Stimulated activated CD4-positive, alpha-beta T cell treated with anti-CD3 and anti-CD28 coated beads, Interleukin-4, amount 100 ng/mL, for 1 hour (primary cell): ENCODE data around the gene LTB.
"Not testable (repeated sequence)": the region's sequence is repeated elsewhere in the genome, so short reads cannot be mapped to it uniquely, and the experiment has no call there.

Experiments used
- DNase-seq: peaks from one replicate; pipeline ENCODE4 v3.0.0-alpha.2; 2020

Gene LTB

DNA sequence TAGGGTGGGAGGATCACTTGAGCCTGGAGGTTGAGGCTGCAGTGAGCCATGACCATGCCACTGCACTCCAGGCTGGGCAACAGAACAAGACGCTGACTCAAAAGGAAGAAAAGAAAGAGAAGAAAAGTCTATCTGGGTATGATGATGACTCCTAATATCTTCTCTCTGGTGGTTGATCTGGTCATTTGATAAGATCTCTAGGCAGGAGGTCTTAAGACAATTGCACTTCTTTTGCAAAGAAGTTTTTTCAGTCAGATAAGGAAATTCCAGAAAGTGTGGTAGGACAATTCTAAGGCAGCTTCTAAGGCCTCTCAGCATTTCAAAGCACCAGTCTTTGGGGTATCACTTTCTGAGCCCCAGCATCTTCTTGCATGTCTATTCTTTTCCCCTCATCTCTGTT, 25.1 kb upstream of the LTB start:
- no peak for DNase-seq

GRCh38 chr6:31597006-31597405, 14.8 kb upstream of the LTB start:
- DNase-seq = no peak

DNA sequence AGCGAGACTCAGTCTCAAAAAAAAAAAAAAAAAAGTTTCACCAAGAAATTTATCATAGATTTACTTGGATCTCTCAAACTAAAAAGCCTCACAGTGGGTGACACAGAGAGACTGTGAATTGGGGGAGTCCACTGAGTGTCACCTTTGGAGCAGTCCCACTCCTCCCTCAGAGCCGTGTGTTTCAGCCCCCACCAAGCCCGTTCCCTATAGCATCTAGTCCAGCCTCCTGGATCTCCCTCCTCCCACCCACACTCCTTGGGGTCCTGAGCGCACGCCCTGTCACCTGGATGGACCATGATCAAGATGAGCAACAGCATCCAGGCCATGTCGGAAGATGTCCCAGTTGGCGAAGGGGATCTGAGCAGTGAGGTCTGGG, 10.2 kb upstream of the LTB start:
- DNase-seq = no peak

DNA sequence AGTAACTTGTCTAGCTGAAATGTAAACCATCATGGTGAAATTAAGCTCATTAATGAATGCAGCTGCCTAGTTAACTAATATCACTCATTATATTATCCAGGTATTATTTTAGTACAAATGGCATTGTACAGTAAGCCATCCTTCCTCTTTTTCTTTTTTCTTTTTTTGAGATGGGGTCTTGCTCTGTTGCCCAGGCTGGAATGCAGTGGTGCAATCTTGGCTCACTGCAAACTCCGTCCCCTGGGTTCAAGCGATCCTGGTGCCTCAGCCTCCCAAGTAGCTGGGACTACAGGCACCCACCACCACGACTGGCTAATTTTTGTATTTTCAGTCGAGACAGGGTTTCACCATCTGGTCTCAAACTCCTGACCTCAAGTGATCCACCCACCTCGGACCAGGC, 8.5 kb upstream of the LTB start:
- not testable (repeated sequence) for DNase-seq

DNA sequence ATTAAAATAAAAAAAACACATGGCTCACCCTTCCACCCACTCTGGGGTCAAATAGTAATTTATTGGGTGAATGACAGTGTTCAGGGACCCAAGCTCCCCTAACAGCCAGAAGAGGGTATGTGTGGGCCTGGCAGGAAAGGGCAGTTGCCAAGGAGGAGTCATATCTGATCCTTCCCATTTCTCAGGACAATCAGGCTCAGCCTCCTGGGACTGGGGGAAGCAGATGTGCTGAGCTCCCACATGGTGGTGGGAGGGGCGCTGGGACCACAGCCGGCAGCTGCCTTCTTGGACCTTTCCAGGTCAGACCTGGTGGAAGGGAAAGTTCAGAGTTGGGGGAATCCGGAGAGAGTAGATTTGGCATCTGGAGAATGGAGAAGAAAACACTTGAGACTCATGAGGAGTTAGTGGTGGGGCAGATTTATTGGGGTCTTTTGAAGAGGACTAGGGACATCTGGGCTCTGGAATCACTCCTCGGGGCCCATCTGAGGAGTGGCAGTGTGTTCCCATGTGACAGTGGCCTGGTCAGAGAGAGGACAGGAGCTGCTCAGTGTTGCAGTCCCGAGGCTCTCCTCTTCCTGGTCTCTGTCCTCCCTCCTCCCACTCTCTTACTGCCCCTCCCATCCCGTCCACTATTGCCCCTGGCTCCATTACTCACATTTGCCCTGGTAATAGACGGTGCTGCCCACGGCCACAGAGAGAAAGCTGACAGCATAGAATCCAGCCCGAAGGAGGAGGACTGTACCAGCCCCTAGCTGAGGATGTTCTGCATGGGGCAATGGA, 6.8 kb upstream of the LTB start:
- DNase-seq = no peak

DNA sequence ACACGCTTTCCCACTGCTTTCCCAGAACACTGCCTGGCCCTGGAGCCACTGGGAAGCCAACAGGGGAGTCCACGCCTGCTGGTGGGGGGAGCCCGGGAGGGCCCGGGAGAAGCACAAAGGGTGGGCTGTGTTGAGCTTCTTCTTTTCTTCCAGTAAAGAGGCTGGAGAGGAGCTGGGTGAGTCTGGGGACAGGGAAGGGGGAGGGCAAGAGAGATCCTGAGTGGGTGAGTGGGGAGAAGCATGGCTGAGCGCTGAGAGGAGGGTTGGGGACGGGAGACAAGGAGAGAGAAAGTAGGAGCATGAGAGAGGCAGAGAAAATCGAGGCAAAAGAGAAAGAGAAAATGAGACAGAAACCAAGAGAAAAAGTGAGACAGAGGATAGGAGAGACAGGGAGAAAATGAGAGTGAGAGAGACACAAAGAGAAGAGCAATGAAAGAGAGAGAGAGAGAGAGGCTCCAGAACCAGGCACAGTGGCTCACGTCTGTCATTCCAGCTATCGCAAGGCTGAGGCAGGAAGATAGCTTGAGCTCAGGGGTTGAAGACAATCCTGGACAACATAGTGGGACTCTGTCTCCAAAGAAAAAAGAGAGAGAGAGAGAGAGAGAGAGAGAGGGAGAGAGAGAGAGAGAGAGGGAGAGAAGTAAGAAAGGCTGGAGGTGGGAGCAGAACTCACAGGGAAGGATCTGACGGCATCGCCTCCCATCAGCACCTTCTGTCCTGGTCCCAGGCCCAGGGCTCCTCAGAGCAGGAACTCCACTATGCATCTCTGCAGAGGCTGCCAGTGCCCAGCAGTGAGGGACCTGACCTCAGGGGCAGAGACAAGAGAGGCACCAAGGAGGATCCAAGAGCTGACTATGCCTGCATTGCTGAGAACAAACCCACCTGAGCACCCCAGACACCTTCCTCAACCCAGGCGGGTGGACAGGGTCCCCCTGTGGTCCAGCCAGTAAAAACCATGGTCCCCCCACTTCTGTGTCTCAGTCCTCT, 5.9 kb upstream of the LTB start:
- DNase-seq = no peak

GRCh38 chr6:31586599-31587281, 4.5 kb upstream of the LTB start:
- DNase-seq = no peak

DNA sequence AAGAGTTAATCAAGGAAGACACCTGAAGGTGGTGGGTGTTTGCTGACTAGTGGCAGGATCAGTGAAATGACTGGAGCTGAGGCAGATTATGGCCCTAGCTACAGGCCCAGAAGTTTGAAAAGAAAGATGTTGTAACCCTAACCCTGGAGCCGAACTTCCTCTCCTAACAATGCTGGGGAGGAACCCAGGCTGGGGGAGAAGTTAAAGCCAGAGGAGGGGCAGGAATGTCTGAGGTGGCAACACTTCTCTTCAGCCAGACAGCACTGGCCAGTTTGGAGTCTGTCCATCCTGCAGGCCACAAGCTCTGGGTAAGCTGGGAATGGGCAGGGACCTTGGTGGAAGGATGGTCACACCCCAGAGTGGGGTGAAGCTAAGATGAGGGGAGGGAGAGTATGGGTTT, 3.8 kb upstream of the LTB start, which contains the start of gene LST1:
Gene LST1 (plus strand): TSS at position 270 of the 400 bp plus-strand sequence. CDS start 1,023 bp downstream, outside the sequence.
- no peak for DNase-seq

DNA sequence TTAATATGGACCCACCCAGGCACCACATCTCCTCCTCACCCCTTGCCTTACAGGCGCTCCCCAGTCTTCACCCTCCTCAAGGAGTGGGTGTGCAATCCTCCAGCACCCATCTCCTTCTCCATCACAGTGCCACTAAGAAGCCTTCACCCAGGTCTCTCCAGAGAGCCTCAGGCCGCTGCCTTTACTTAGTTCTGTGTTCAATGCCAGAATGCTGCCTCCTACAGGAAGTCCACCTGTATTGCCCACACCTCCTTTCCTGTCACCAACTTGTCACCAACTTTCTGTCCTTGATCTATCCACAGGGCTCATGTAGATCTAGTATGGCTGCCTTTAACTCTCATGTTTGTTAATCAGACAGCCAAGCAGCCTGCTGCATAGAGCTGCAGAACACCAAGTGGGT, 3.3 kb upstream of the LTB start:
- no peak for DNase-seq

GRCh38 chr6:31581434-31582229, 592 bp downstream of the LTB start:
- no peak for DNase-seq

DNA sequence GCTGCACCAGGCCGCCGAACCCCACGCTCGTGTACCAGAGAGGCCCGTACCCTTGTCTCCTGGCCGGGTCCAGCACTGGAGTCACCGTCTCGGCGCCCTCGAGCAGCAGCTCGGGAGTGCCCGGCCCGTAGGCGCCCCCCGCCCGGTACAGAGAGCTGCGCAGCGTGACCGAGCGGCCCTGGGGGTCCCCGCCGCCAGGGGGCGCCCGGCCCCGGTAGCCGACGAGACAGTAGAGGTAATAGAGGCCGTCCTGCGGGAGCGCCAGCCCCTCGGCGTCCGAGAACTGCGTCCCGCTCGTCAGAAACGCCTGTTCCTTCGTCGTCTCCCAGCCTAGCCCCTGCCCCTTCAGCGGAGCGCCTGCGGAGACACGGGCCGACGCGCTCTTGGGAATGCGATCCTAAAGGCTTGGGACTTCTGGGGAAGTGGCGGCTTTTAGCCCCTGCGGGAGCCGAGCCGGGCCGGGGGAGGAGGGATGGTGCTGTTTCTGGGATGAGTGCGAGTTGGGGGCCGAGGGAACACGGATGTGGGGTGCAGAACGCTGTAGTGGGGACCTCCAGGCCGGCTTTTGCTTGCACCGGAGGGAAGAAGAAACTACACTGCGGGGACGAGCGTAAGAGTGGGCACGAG, 1.3 kb downstream of the LTB start:
- DNase-seq = peak; percentile 92

DNA sequence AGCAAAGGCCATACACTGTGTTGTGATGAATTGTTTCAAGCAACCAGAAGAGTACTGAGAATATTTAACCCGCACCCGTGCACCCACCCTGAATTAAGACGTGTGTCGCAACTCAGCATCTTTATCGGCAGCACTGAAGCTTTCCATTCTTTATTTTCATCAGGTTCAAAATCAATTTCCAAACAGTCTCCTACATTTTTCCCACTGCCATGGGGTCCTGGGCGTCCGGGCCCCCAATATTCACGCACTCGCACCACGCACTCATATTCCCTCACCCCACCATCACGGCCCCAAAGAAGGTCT, 1.8 kb downstream of the LTB start:
- no peak for DNase-seq

- DNase-seq = no peak
Observed at GRCh38 chr6:31579546-31580437, 2.4 kb downstream of the LTB start.

DNA sequence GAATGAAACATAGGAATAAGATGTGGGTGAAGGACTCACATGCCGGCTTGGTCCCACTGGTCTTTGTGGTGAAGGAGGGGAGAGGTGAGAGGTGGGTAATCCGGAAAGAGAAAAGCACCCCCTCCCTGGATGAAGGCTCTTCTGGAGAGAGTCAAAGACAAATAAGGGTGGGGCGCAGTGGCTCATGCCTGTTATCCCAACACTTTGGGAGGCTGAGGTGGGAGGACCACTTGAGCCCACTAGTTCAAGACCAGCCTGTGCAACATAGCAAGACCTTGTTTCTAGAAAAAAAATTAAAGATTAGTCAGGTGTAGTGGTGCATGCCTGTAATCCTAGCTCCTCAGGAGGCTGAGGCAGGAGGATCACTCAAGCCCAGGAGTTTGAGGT, 3.1 kb downstream of the LTB start:
- no peak for DNase-seq

- DNase-seq = no peak
Observed at GRCh38 chr6:31578184-31579118, 3.8 kb downstream of the LTB start.

- no peak for DNase-seq
Observed at GRCh38 chr6:31577579-31577966, 4.7 kb downstream of the LTB start.

GRCh38 chr6:31576897-31577578, 5.2 kb downstream of the LTB start:
- DNase-seq = peak; percentile 46

DNA sequence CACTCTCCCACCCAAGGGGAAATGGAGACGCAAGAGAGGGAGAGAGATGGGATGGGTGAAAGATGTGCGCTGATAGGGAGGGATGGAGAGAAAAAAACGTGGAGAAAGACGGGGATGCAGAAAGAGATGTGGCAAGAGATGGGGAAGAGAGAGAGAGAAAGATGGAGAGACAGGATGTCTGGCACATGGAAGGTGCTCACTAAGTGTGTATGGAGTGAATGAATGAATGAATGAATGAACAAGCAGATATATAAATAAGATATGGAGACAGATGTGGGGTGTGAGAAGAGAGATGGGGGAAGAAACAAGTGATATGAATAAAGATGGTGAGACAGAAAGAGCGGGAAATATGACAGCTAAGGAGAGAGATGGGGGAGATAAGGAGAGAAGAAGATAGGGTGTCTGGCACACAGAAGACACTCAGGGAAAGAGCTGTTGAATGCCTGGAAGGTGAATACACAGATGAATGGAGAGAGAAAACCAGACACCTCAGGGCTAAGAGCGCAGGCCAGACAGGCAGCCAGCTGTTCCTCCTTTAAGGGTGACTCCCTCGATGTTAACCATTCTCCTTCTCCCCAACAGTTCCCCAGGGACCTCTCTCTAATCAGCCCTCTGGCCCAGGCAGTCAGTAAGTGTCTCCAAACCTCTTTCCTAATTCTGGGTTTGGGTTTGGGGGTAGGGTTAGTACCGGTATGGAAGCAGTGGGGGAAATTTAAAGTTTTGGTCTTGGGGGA, 6.1 kb downstream of the LTB start:
- no peak for DNase-seq
